ENCODE data around the gene NKG7. TPM values are rescaled to one million over a fixed set of nuclear protein-coding genes. Genes with fewer than 3 reads are reported as not detected.
A peak's percentile ranks its signal among the peaks of the same experiment; 100 is the strongest.

The NKG7 gene
- total and polyA plus RNA-seq, 4 donors: 2.0 to 13.6 (median 5.7) TPM

DNA sequence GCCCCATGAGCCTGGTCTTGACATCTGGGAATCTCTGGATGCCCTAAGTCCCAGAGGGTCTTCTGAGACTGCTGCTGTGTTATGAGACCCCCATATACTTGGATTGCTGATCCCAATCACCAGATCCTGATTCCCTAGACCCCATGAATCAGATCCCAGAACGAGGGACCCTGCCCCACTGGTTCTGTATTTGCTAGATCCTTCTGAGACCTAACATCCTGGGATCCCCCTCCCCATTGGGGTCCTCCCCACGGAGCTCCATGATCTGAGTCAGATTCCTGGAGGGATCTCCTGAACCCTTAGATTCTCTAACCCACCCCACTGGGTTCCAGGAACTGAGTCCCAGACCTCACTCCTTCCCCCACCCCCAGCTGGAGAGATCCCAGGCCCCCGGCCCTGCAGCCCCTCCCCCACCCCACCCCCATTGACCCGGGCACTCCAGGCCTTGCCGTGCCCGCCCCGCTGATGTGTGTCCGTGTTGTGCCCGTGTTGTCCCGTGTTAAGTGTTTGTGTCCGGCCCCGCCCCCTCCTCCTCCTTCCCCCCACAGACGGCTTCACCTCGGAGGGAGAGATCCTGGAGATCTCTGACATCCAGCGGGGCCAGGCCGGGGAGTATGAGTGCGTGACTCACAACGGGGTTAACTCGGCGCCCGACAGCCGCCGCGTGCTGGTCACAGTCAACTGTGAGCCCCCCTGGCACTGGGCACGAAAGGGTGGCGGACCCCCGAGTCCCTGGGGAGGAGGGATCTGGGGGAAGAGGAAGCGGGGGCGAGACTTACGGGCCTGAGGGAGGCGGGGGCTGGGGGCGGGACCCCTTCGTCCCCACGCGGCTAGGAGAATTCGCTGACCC lies 46.0 kb downstream of the NKG7 start:
- 21% methylated on average over 36 of the region's 36 CpGs for WGBS
- H3K4me1 ChIP-seq (ENCODE audit: control insufficient read depth in 4 of 4, insufficient read depth in 4 of 4, low read length in 3 of 4): peaks cover 0 to 9% (median under 1%) of the 10 kb centered on the region in 4 donors
- H3K9ac ChIP-seq (ENCODE audit: low read depth in 1 of 2, low read length in 2 of 2): no peak overlapping the region
- peak overlapping the region in 1 of 2 donors; percentile 7 for H3K27ac ChIP-seq (ENCODE audit: low read depth in 1 of 2, low read length in 2 of 2)
- TF ChIP-seq JUND (IDR thresholded peaks at IDR 0.05): no peak
- no peak for TF ChIP-seq TAF1 (conservative IDR thresholded peaks at IDR 0.05)
- TF ChIP-seq, protein P1, sequence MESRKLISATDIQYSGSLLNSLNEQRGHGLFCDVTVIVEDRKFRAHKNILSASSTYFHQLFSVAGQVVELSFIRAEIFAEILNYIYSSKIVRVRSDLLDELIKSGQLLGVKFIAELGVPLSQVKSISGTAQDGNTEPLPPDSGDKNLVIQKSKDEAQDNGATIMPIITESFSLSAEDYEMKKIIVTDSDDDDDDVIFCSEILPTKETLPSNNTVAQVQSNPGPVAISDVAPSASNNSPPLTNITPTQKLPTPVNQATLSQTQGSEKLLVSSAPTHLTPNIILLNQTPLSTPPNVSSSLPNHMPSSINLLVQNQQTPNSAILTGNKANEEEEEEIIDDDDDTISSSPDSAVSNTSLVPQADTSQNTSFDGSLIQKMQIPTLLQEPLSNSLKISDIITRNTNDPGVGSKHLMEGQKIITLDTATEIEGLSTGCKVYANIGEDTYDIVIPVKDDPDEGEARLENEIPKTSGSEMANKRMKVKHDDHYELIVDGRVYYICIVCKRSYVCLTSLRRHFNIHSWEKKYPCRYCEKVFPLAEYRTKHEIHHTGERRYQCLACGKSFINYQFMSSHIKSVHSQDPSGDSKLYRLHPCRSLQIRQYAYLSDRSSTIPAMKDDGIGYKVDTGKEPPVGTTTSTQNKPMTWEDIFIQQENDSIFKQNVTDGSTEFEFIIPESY (IDR thresholded peaks at IDR 0.05): no peak
- no peak for TF ChIP-seq RAD21 (IDR thresholded peaks at IDR 0.05)
- no peak for TF ChIP-seq YY1 (IDR thresholded peaks at IDR 0.05)
- no peak for TF ChIP-seq GABPA (IDR thresholded peaks at IDR 0.05 in 1 of 2, conservative IDR thresholded peaks at IDR 0.05 in 1 of 2)
- TF ChIP-seq, protein P2, sequence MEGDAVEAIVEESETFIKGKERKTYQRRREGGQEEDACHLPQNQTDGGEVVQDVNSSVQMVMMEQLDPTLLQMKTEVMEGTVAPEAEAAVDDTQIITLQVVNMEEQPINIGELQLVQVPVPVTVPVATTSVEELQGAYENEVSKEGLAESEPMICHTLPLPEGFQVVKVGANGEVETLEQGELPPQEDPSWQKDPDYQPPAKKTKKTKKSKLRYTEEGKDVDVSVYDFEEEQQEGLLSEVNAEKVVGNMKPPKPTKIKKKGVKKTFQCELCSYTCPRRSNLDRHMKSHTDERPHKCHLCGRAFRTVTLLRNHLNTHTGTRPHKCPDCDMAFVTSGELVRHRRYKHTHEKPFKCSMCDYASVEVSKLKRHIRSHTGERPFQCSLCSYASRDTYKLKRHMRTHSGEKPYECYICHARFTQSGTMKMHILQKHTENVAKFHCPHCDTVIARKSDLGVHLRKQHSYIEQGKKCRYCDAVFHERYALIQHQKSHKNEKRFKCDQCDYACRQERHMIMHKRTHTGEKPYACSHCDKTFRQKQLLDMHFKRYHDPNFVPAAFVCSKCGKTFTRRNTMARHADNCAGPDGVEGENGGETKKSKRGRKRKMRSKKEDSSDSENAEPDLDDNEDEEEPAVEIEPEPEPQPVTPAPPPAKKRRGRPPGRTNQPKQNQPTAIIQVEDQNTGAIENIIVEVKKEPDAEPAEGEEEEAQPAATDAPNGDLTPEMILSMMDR (IDR thresholded peaks at IDR 0.05; ENCODE audit: low read depth, low read length, missing input control): no peak
- TF ChIP-seq, protein P3, sequence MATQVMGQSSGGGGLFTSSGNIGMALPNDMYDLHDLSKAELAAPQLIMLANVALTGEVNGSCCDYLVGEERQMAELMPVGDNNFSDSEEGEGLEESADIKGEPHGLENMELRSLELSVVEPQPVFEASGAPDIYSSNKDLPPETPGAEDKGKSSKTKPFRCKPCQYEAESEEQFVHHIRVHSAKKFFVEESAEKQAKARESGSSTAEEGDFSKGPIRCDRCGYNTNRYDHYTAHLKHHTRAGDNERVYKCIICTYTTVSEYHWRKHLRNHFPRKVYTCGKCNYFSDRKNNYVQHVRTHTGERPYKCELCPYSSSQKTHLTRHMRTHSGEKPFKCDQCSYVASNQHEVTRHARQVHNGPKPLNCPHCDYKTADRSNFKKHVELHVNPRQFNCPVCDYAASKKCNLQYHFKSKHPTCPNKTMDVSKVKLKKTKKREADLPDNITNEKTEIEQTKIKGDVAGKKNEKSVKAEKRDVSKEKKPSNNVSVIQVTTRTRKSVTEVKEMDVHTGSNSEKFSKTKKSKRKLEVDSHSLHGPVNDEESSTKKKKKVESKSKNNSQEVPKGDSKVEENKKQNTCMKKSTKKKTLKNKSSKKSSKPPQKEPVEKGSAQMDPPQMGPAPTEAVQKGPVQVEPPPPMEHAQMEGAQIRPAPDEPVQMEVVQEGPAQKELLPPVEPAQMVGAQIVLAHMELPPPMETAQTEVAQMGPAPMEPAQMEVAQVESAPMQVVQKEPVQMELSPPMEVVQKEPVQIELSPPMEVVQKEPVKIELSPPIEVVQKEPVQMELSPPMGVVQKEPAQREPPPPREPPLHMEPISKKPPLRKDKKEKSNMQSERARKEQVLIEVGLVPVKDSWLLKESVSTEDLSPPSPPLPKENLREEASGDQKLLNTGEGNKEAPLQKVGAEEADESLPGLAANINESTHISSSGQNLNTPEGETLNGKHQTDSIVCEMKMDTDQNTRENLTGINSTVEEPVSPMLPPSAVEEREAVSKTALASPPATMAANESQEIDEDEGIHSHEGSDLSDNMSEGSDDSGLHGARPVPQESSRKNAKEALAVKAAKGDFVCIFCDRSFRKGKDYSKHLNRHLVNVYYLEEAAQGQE (IDR thresholded peaks at IDR 0.05): no peak
- TF ChIP-seq NR2F2 (IDR thresholded peaks at IDR 0.05): no peak
- TF ChIP-seq FOXA2 (IDR thresholded peaks at IDR 0.05): no peak
- TF ChIP-seq HNF4A (conservative IDR thresholded peaks at IDR 0.05): no peak
- TF ChIP-seq FOXA1 (IDR thresholded peaks at IDR 0.05): no peak
- H3K27me3 ChIP-seq (ENCODE audit: control insufficient read depth in 4 of 4, insufficient read depth in 4 of 4, low read length in 3 of 4): peaks cover 0 to 4% (median 0%) of the 10 kb centered on the region in 4 donors
- no peak overlapping the region for H3K4me3 ChIP-seq (ENCODE audit: low read depth in 1 of 3, low read length in 3 of 3)
- H3K36me3 ChIP-seq (ENCODE audit: control insufficient read depth in 4 of 4, insufficient read depth in 3 of 4, low read depth in 1 of 4, low read length in 3 of 4): peaks cover 0 to 2% (median 0%) of the 10 kb centered on the region in 4 donors
- DNase-seq (ENCODE audit: low spot score): no peak
- no peaks in the 10 kb centered on the region for H3K9me3 ChIP-seq (ENCODE audit: control insufficient read depth in 4 of 4, low read length in 3 of 4)

DNA sequence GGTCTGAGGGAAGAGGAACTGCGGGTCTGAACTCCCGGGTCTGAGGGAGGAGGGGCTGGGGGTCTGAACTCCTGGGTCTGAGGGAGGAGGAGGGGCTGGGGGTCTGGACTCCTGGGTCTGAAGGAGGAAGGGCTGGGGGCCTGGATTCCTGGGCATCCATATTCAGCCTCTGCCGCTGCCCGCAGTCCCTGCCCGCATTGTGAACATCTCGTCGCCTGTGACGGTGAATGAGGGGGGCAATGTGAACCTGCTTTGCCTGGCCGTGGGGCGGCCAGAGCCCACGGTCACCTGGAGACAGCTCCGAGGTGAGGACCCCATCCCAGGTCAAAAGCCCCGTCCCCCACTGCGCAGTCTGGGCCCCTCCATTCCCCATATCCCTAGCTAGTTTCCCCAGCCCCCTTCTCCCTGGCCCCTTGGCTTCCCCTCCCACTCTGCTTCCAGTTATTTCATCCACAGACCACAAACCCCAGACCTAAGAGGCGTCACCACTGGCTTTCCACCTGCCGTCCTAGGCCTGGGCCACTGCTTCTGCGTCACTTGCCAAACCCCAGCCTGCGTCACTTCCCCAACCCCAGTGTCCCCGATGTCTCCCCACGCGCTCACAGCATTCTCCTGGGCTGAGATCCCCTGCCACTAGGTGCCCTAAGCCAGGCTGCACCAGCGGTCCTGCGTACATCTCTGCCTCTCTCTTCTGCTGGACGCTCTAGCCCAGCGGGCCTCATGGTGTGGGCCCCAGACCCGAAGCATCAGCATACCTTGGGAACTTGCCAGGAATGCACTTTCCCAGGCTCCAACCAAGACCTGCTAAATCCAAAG lies 47.1 kb downstream of the NKG7 start:
- peaks cover 0 to 9% (median under 1%) of the 10 kb centered on the region in 4 donors for H3K4me1 ChIP-seq (ENCODE audit: control insufficient read depth in 4 of 4, insufficient read depth in 4 of 4, low read length in 3 of 4)
- 78% methylated on average over 26 of the region's 26 CpGs for WGBS
- H3K9me3 ChIP-seq (ENCODE audit: control insufficient read depth in 4 of 4, low read length in 3 of 4): no peaks in the 10 kb centered on the region
- no peak overlapping the region for H3K9ac ChIP-seq (ENCODE audit: low read depth in 1 of 2, low read length in 2 of 2)
- peak overlapping the region in 1 of 2 donors; percentile 3 for H3K27ac ChIP-seq (ENCODE audit: low read depth in 1 of 2, low read length in 2 of 2)
- no peak for DNase-seq (ENCODE audit: low spot score)
- H3K4me3 ChIP-seq (ENCODE audit: low read depth in 1 of 3, low read length in 3 of 3): no peak overlapping the region
- peaks cover 0 to 4% (median 0%) of the 10 kb centered on the region in 4 donors for H3K27me3 ChIP-seq (ENCODE audit: control insufficient read depth in 4 of 4, insufficient read depth in 4 of 4, low read length in 3 of 4)
- no peaks in the 10 kb centered on the region for H3K36me3 ChIP-seq (ENCODE audit: control insufficient read depth in 4 of 4, insufficient read depth in 3 of 4, low read depth in 1 of 4, low read length in 3 of 4)
- TF ChIP-seq, protein P1 (IDR thresholded peaks at IDR 0.05): no peak
- TF ChIP-seq RXRA (IDR thresholded peaks at IDR 0.05) (no peak), FOXA1 (IDR thresholded peaks at IDR 0.05) (no peak), SP1 (IDR thresholded peaks at IDR 0.05) (no peak), JUND (IDR thresholded peaks at IDR 0.05) (no peak)
- TF ChIP-seq, protein P2 (IDR thresholded peaks at IDR 0.05; ENCODE audit: low read depth, low read length, missing input control): no peak
- TF ChIP-seq, protein P4, sequence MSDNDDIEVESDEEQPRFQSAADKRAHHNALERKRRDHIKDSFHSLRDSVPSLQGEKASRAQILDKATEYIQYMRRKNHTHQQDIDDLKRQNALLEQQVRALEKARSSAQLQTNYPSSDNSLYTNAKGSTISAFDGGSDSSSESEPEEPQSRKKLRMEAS (IDR thresholded peaks at IDR 0.05): no peak
